ENCODE data around the gene TNS3. TPM values are rescaled to one million over a fixed set of nuclear protein-coding genes. Genes with fewer than 3 reads are reported as not detected.

Gene TNS3
- total and polyA plus RNA-seq, 10 of the 15 experiments (the other 5 are each of a cell fraction or from before 2014, with no cell fraction given) = 0.27 to 2.7 (median 0.79) TPM

GRCh38 chr7:47484923-47485639 lies 96.8 kb downstream of the TNS3 start:
- no peak overlapping the region for H2AFZ ChIP-seq (ENCODE audit: control insufficient read depth, low read depth, low read length)
- H3K4me3 ChIP-seq = no peak overlapping the region
- ATAC-seq (no peak), DNase-seq (ENCODE audit: low read depth, low spot score) (no peak), FAIRE-seq (no peak)
- no peaks in the 10 kb centered on the region for H3K9me3 ChIP-seq (replicated peaks; ENCODE audit: control insufficient read depth, insufficient read depth, low read length)
- H3K27ac ChIP-seq (ENCODE audit: control insufficient read depth, insufficient read depth) = no peak overlapping the region
- RAD21 ChIA-PET (ENCODE audit: unreplicated experiment) = no interaction called here
- intact Hi-C loops (cut with micrococcal nuclease; ENCODE audit: unreplicated experiment) (no loop called here), in situ Hi-C loops (cut with MboI) (no loop called here)
- no peak overlapping the region for H3K9ac ChIP-seq (ENCODE audit: control insufficient read depth, insufficient read depth, low read length)
- no peaks in the 10 kb centered on the region for H3K36me3 ChIP-seq (ENCODE audit: control insufficient read depth in 2 of 2, insufficient read depth in 2 of 2, low read length in 1 of 2)
- CTCF ChIA-PET = interaction anchor here (0.6 kb wide), 1 partner anchor 311 kb away, joined by 4 read pairs; no protein-coding TSS in a partner anchor
- no peaks in the 10 kb centered on the region for H3K27me3 ChIP-seq (replicated peaks in 1 of 2; ENCODE audit: control insufficient read depth in 2 of 2, insufficient read depth in 2 of 2, low read length in 1 of 2)
- WGBS (ENCODE audit: insufficient coverage, insufficient replicate concordance, low lambda C conversion rate, missing lambda C conversion rate) = 41% methylated on average over 17 of the region's 17 CpGs
- BruUV-seq (replicated peaks) = no TSS peak
- H4K20me1 ChIP-seq (ENCODE audit: control insufficient read depth, insufficient read depth) = no peaks in the 10 kb centered on the region
- POLR2A ChIA-PET = interaction anchor here (0.5 kb wide), 1 partner anchor 10 kb away, joined by 3 read pairs; no protein-coding TSS in a partner anchor
- H3K4me1 ChIP-seq (ENCODE audit: control insufficient read depth, insufficient read depth, low read length) = peaks cover 24% of the 10 kb centered on the region
- no peak overlapping the region for H3K4me2 ChIP-seq (ENCODE audit: control insufficient read depth, insufficient read depth)
- SMC1A ChIA-PET (ENCODE audit: uncharacterized antibody, unreplicated experiment) = no interaction called here
- H3K79me2 ChIP-seq (ENCODE audit: control insufficient read depth, insufficient read depth, low read length) = no peaks in the 10 kb centered on the region
- TF ChIP-seq CTCF (IDR thresholded peaks at IDR 0.05 in 2 of 3, conservative IDR thresholded peaks at IDR 0.05 in 1 of 3; ENCODE audit: control insufficient read depth in 2 of 3, extremely low read depth in 1 of 3, insufficient read depth in 1 of 3, low read depth in 3 of 3, low read length in 3 of 3) (no peak), EZH2 (IDR thresholded peaks at IDR 0.05; ENCODE audit: borderline replicate concordance, control insufficient read depth, low read depth, low read length) (no peak), PRDM15 (CRISPR knock-in tag; IDR thresholded peaks at IDR 0.05) (no peak), CUX1 (IDR thresholded peaks at IDR 0.05; ENCODE audit: insufficient replicate concordance, low read depth, low read length) (no peak), SREBF1 (IDR thresholded peaks at IDR 0.05; ENCODE audit: low read length) (no peak), CBX3 (IDR thresholded peaks at IDR 0.05; ENCODE audit: borderline replicate concordance, low read depth) (no peak), IRF3 (IDR thresholded peaks at IDR 0.05) (no peak), IRF5 (IDR thresholded peaks at IDR 0.05; ENCODE audit: borderline replicate concordance) (no peak)

Data from GM12878 (cell line).